Stimulated activated memory B cell treated with anti-CD40 and anti-IgM and Interleukin-4, amounts not matched to agents 10 μg/mL and 1 μg/mL and 100 μg/mL, for 72 hours (primary cell): ENCODE data around the gene CD4.

Experiments
- ATAC-seq: fragments of 150-1000 bp; cut with Tn5 transposase; 2 replicates; pipeline ENCODE4 v1.10.0; 2021
- H3K27ac Mint-ChIP-seq: one replicate; pipeline ENCODE4 v1.8.0; 2022; ENCODE audit warnings: mild to moderate bottlenecking, mixed read lengths
- H3K27me3 Mint-ChIP-seq: one replicate; pipeline ENCODE4 v1.8.0; 2022; ENCODE audit warnings: mixed read lengths
- H3K36me3 Mint-ChIP-seq: one replicate; pipeline ENCODE4 v1.8.0; 2022; ENCODE audit warnings: mixed read lengths
- H3K4me1 Mint-ChIP-seq: one replicate; pipeline ENCODE4 v1.8.0; 2022; ENCODE audit warnings: mixed read lengths
- H3K4me3 Mint-ChIP-seq: one replicate; pipeline ENCODE4 v1.8.0; 2022; ENCODE audit warnings: mild to moderate bottlenecking, moderate library complexity, mixed read lengths
- H3K9me3 Mint-ChIP-seq: one replicate; pipeline ENCODE4 v1.8.0; 2022; ENCODE audit warnings: mixed read lengths

The CD4 gene

GRCh38 chr12:6824901-6825381 lies 35.6 kb downstream of the CD4 start:
- no peak for ATAC-seq
- no peak overlapping the region for H3K27ac Mint-ChIP-seq
- no peaks in the 10 kb centered on the region for H3K36me3 Mint-ChIP-seq
- no peaks in the 10 kb centered on the region for H3K9me3 Mint-ChIP-seq
- H3K4me1 Mint-ChIP-seq, result peaks cover 50% of the 10 kb centered on the region
- peaks cover 91% of the 10 kb centered on the region for H3K27me3 Mint-ChIP-seq
- no peak overlapping the region for H3K4me3 Mint-ChIP-seq

GRCh38 chr12:6825398-6826124 lies 36.2 kb downstream of the CD4 start:
- Mint-ChIP-seq H3K9me3 (no peaks in the 10 kb centered on the region), H3K36me3 (no peaks in the 10 kb centered on the region), H3K4me3 (no peak overlapping the region), H3K27me3 (peaks cover 97% of the 10 kb centered on the region), H3K27ac (no peak overlapping the region), H3K4me1 (peaks cover 50% of the 10 kb centered on the region)
- peak; percentile 71 for ATAC-seq

- no peak overlapping the region for H3K4me3 Mint-ChIP-seq
- no peak for ATAC-seq
- H3K27ac Mint-ChIP-seq, result no peak overlapping the region
- H3K36me3 Mint-ChIP-seq, result no peaks in the 10 kb centered on the region
- peaks cover 99% of the 10 kb centered on the region for H3K27me3 Mint-ChIP-seq
- no peaks in the 10 kb centered on the region for H3K9me3 Mint-ChIP-seq
- H3K4me1 Mint-ChIP-seq, result peaks cover 47% of the 10 kb centered on the region
Measured at GRCh38 chr12:6826125-6826733, 36.9 kb downstream of the CD4 start.

- Mint-ChIP-seq H3K36me3 (no peaks in the 10 kb centered on the region), H3K27ac (no peak overlapping the region), H3K9me3 (no peaks in the 10 kb centered on the region), H3K4me3 (peak overlapping the region; percentile 46), H3K27me3 (peaks cover 99% of the 10 kb centered on the region), H3K4me1 (peaks cover 43% of the 10 kb centered on the region)
- no peak for ATAC-seq
Measured at GRCh38 chr12:6826734-6827436, 37.6 kb downstream of the CD4 start.

GRCh38 chr12:6827437-6827911 lies 38.1 kb downstream of the CD4 start:
- H3K4me1 Mint-ChIP-seq, result peaks cover 37% of the 10 kb centered on the region
- no peaks in the 10 kb centered on the region for H3K9me3 Mint-ChIP-seq
- H3K36me3 Mint-ChIP-seq, result no peaks in the 10 kb centered on the region
- no peak for ATAC-seq
- peak overlapping the region; percentile 46 for H3K4me3 Mint-ChIP-seq
- no peak overlapping the region for H3K27ac Mint-ChIP-seq
- H3K27me3 Mint-ChIP-seq, result peaks cover 97% of the 10 kb centered on the region

- Mint-ChIP-seq H3K4me1 (peaks cover 31% of the 10 kb centered on the region), H3K4me3 (peak within 1 kb of the TSS; percentile 82), H3K27me3 (peaks cover 90% of the 10 kb centered on the region), H3K27ac (peak within 1 kb of the TSS; percentile 77), H3K36me3 (no peaks in the 10 kb centered on the region), H3K9me3 (no peaks in the 10 kb centered on the region)
- ATAC-seq, result peak; percentile 8
Measured at GRCh38 chr12:6827982-6828780, 38.9 kb downstream of the CD4 start, which contains the start of gene P3H3. TSS of gene P3H3 (plus strand) at chr12:6828407. CDS start at chr12:6828441, 34 bp downstream.

GRCh38 chr12:6828781-6829535 lies 39.6 kb downstream of the CD4 start:
- Mint-ChIP-seq H3K27ac (peak overlapping the region; percentile 77), H3K27me3 (peaks cover 82% of the 10 kb centered on the region), H3K4me3 (peak overlapping the region; percentile 82), H3K9me3 (no peaks in the 10 kb centered on the region), H3K4me1 (peaks cover 31% of the 10 kb centered on the region), H3K36me3 (no peaks in the 10 kb centered on the region)
- ATAC-seq, result peak; percentile 44

- ATAC-seq, result no peak
- peaks cover 31% of the 10 kb centered on the region for H3K4me1 Mint-ChIP-seq
- no peaks in the 10 kb centered on the region for H3K36me3 Mint-ChIP-seq
- peaks cover 75% of the 10 kb centered on the region for H3K27me3 Mint-ChIP-seq
- H3K27ac Mint-ChIP-seq, result peak overlapping the region; percentile 77
- H3K4me3 Mint-ChIP-seq, result peak overlapping the region; percentile 82
- no peaks in the 10 kb centered on the region for H3K9me3 Mint-ChIP-seq
Measured at GRCh38 chr12:6829536-6830220, 40.4 kb downstream of the CD4 start.

GRCh38 chr12:6830286-6830890 lies 41.1 kb downstream of the CD4 start:
- Mint-ChIP-seq H3K36me3 (no peaks in the 10 kb centered on the region), H3K27me3 (peaks cover 68% of the 10 kb centered on the region), H3K4me1 (peaks cover 30% of the 10 kb centered on the region), H3K9me3 (no peaks in the 10 kb centered on the region), H3K27ac (no peak overlapping the region), H3K4me3 (no peak overlapping the region)
- ATAC-seq, result no peak

- peaks cover 61% of the 10 kb centered on the region for H3K27me3 Mint-ChIP-seq
- H3K4me3 Mint-ChIP-seq, result no peak overlapping the region
Measured at GRCh38 chr12:6830999-6831398, 41.7 kb downstream of the CD4 start.

GRCh38 chr12:6831450-6831995 lies 42.2 kb downstream of the CD4 start:
- peaks cover 56% of the 10 kb centered on the region for H3K27me3 Mint-ChIP-seq
- H3K4me3 Mint-ChIP-seq, result no peak overlapping the region
- H3K27ac Mint-ChIP-seq, result no peak overlapping the region
- no peaks in the 10 kb centered on the region for H3K9me3 Mint-ChIP-seq
- no peaks in the 10 kb centered on the region for H3K36me3 Mint-ChIP-seq
- no peak for ATAC-seq
- peaks cover 34% of the 10 kb centered on the region for H3K4me1 Mint-ChIP-seq

More at GRCh38 chr12:6830999-6831398, 41.7 kb downstream of the CD4 start:
- ATAC-seq, result no peak
- peaks cover 32% of the 10 kb centered on the region for H3K4me1 Mint-ChIP-seq
- no peak overlapping the region for H3K27ac Mint-ChIP-seq
- no peaks in the 10 kb centered on the region for H3K36me3 Mint-ChIP-seq
- H3K9me3 Mint-ChIP-seq, result no peaks in the 10 kb centered on the region

GRCh38 chr12:6832125-6832524 lies 42.8 kb downstream of the CD4 start:
- peaks cover 50% of the 10 kb centered on the region for H3K27me3 Mint-ChIP-seq

GRCh38 chr12:6833189-6833890 lies 44.0 kb downstream of the CD4 start:
- Mint-ChIP-seq H3K27ac (no peak overlapping the region), H3K4me1 (peaks cover 21% of the 10 kb centered on the region), H3K9me3 (no peaks in the 10 kb centered on the region), H3K4me3 (no peak overlapping the region), H3K27me3 (peaks cover 38% of the 10 kb centered on the region), H3K36me3 (no peaks in the 10 kb centered on the region)
- ATAC-seq, result no peak

More at GRCh38 chr12:6832125-6832524, 42.8 kb downstream of the CD4 start:
- H3K4me3 Mint-ChIP-seq, result no peak overlapping the region
- H3K4me1 Mint-ChIP-seq, result peaks cover 32% of the 10 kb centered on the region
- no peak overlapping the region for H3K27ac Mint-ChIP-seq
- no peaks in the 10 kb centered on the region for H3K9me3 Mint-ChIP-seq
- no peaks in the 10 kb centered on the region for H3K36me3 Mint-ChIP-seq
- ATAC-seq, result no peak
